Nephron (organoid): ENCODE results near the gene CA12.

ENCODE experiments used
- H3K27ac Mint-ChIP-seq, 3 experiments: 2 replicates each; pipeline ENCODE4 v1.8.0; 2020; ENCODE audit warnings: mixed read lengths in 3 of 3, mild to moderate bottlenecking in 2 of 3, moderate library complexity in 1 of 3
- H3K27me3 Mint-ChIP-seq: 2 replicates; pipeline ENCODE4 v1.8.0; 2021; ENCODE audit warnings: low read depth, mild to moderate bottlenecking, moderate library complexity, mixed read lengths
- H3K36me3 Mint-ChIP-seq: 2 replicates; pipeline ENCODE4 v1.8.0; 2020; ENCODE audit warnings: low read depth, mixed read lengths
- H3K4me1 Mint-ChIP-seq: 2 replicates; pipeline ENCODE4 v1.8.0; 2020; ENCODE audit warnings: mixed read lengths
- H3K4me3 Mint-ChIP-seq, 3 experiments: 2 replicates each; pipeline ENCODE4 v1.8.0; 2020; ENCODE audit warnings: mild to moderate bottlenecking in 3 of 3, mixed read lengths in 3 of 3, moderate library complexity in 2 of 3
- H3K9me3 Mint-ChIP-seq: 2 replicates; pipeline ENCODE4 v1.8.0; 2020; ENCODE audit warnings: mixed read lengths
- TF ChIP-seq, protein P1 (sequence below), 3 experiments: fragments of 200-600 bp; sonication (generic); IDR thresholded peaks; one replicate each; pipeline ENCODE4 v1.5.0; 2021; ENCODE audit warnings: antibody characterized with exemption in 3 of 3; ENCODE audit not compliant: unreplicated experiment in 3 of 3

CA12 gene

DNA sequence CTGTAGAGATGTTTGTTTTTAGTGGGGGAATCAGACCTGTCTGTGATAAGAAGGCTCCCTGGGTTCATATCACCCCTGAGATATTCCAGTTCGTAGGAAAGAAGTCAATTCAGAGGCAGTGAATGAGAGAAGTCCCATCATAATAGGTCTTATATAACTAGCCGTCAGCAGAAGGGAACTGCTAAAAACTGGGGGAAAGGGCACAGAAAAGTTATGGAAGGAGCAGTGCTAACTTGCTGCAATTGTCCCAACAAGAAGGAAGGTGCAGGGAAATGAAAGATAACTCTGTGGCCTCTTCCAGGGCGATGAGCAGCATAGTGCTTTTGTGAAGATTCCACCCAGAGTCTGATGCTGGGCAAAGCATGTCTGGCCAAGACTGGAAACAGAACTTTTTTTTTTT, 9.0 kb upstream of the CA12 start:
- Mint-ChIP-seq H3K27ac (peak overlapping the region in 2 of 3 experiments; percentile 11 to 45), H3K4me1 (peaks cover 43% of the 10 kb centered on the region), H3K9me3 (no peaks in the 10 kb centered on the region), H3K27me3 (peaks cover 13% of the 10 kb centered on the region), H3K36me3 (no peaks in the 10 kb centered on the region), H3K4me3 (no peak overlapping the region)
- TF ChIP-seq, protein P1, sequence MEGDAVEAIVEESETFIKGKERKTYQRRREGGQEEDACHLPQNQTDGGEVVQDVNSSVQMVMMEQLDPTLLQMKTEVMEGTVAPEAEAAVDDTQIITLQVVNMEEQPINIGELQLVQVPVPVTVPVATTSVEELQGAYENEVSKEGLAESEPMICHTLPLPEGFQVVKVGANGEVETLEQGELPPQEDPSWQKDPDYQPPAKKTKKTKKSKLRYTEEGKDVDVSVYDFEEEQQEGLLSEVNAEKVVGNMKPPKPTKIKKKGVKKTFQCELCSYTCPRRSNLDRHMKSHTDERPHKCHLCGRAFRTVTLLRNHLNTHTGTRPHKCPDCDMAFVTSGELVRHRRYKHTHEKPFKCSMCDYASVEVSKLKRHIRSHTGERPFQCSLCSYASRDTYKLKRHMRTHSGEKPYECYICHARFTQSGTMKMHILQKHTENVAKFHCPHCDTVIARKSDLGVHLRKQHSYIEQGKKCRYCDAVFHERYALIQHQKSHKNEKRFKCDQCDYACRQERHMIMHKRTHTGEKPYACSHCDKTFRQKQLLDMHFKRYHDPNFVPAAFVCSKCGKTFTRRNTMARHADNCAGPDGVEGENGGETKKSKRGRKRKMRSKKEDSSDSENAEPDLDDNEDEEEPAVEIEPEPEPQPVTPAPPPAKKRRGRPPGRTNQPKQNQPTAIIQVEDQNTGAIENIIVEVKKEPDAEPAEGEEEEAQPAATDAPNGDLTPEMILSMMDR (IDR thresholded peaks at IDR 0.05; ENCODE audit: unreplicated experiment in 3 of 3), result no peak

DNA sequence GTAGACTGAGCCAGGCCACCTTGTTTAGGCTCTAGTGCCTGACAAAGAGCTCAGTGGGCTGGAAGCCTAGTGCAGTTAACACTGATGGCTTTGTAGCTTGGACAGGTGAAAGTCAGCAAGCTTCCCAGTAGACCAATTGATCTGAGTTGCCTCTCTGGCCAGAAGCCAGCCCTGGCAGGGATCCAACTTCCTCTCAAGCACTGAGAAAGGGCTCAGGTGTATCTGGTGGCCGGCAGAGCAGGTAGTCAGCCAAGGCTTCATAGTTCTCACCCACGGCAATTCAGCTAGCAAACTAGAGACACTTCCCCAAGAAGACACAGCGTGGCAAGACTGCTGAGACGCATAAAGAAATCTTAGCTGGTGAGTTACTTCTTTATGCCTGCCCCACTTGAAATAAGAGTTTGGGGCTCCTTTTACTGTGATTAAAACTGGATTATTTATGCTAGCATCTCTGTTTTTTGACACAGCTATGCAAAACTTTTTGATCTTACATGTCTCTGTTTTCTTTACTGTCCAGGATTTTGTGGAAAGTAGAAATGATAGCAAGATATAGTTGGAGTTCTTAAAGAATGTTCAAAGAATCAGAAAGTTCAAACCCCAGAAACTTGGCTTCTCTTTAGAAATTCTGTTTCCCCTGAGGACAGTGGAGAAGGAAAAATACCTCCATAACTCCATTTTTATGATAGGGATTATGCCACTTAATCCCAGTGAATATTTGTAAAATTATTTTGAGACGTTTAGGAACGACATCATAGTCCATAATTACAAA, 8.4 kb upstream of the CA12 start:
- H3K4me1 Mint-ChIP-seq, result peaks cover 43% of the 10 kb centered on the region
- no peaks in the 10 kb centered on the region for H3K36me3 Mint-ChIP-seq
- TF ChIP-seq, protein P1 (IDR thresholded peaks at IDR 0.05; ENCODE audit: unreplicated experiment in 3 of 3), result no peak
- H3K27ac Mint-ChIP-seq, result peak overlapping the region in 2 of 3 experiments; percentile 34 to 45
- H3K4me3 Mint-ChIP-seq, result no peak overlapping the region
- peaks cover 15% of the 10 kb centered on the region for H3K27me3 Mint-ChIP-seq
- no peaks in the 10 kb centered on the region for H3K9me3 Mint-ChIP-seq

DNA sequence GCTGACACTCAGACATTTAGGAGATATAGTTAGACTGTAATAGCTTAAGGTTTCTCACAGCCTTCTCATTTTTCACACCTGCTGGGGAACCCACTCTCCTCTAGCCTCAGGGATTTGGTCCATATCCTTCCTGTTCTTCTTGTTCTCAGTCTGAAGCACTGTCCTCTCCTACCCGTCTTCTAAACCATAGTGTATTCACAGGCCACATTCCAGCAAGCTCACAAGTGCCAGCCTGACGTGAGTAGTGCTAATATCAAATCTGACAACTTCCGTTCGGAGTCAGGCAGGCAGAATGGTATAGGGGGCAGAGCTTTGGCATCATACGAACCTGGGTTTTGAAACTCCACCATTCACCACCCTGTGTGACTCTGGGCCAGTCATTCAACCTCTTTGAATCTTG, 6.9 kb upstream of the CA12 start:
- H3K4me3 Mint-ChIP-seq, result no peak overlapping the region
- H3K27ac Mint-ChIP-seq, result no peak overlapping the region
- TF ChIP-seq, protein P1 (IDR thresholded peaks at IDR 0.05; ENCODE audit: unreplicated experiment in 3 of 3), result no peak
- H3K36me3 Mint-ChIP-seq, result no peaks in the 10 kb centered on the region
- peaks cover 27% of the 10 kb centered on the region for H3K27me3 Mint-ChIP-seq
- H3K9me3 Mint-ChIP-seq, result no peaks in the 10 kb centered on the region
- peaks cover 43% of the 10 kb centered on the region for H3K4me1 Mint-ChIP-seq

DNA sequence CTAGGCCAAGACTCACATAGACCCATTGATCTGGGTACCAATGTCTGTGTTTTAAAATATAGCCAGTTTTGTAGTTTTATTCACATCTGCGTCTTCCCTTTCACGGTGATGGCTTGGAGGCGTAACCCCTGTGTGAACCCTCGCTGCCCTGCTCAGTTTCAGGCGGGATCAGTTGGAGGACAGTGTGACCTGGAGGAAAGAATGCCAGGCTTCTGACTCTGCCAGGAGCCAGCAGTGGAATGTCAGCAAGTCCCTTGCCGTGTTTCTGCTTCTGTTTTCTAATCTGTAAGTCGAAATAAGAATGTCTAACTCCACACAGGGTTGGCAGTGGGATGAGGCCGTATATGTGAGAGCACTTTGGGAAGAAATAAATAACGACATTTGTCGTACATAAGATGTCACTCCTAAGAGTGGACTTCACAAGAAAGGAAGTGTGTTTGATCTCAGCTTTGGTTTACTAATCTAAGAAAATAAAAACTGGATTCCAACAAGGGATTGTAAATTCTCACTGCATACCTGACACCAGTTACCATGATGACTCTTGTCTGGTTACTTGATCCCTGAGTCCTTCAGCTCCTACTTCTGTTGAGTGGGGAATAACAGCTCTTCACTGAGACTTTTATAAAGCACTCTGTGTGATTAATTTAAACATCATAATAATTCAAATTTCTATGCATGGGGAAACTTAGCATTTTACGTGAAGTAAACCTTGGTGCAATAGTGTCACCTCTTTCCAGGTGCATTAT, 6.3 kb upstream of the CA12 start:
- TF ChIP-seq, protein P1 (IDR thresholded peaks at IDR 0.05; ENCODE audit: unreplicated experiment in 3 of 3), result no peak
- Mint-ChIP-seq H3K4me3 (no peak overlapping the region), H3K9me3 (no peaks in the 10 kb centered on the region)

DNA sequence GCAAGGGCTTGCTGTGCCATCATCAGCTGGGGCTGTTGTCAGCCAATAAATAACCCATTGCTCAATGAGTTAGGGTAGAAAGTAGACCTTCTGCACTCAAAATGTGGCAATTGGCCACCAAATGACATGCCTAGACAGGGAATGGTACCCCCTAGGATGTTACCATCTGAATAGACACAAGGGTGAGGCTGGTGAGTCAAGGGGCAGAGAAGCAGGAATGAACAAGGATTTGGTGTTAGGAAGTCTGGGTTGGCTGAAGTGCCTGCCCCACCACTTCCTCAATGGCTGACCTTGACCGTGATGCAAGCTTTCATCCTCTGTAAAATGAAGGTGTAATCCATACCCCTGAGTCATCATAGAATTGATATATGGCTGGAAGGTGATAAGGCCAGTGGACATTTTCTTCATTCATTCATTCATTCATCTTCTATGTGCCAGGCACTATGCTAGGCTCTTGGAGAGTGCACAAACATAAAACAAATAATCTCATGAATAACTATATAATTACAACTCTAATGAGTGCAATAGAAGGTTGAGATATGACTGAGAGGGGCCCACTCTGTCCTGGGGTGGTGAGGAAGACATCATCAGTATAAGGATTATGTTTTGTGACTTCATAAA, 4.4 kb upstream of the CA12 start:
- Mint-ChIP-seq H3K4me3 (no peak overlapping the region), H3K4me1 (peaks cover 39% of the 10 kb centered on the region), H3K36me3 (no peaks in the 10 kb centered on the region), H3K9me3 (no peaks in the 10 kb centered on the region), H3K27ac (no peak overlapping the region), H3K27me3 (peaks cover 50% of the 10 kb centered on the region)
- TF ChIP-seq, protein P1 (IDR thresholded peaks at IDR 0.05; ENCODE audit: unreplicated experiment in 3 of 3), result no peak

More for the DNA sequence above, 6.3 kb upstream of the CA12 start:
- Mint-ChIP-seq H3K27me3 (peaks cover 32% of the 10 kb centered on the region), H3K27ac (no peak overlapping the region), H3K4me1 (peaks cover 43% of the 10 kb centered on the region), H3K36me3 (no peaks in the 10 kb centered on the region)
